NCI-H774 (cell line): ENCODE results near the gene MEGF11.

Experiments
- DNase-seq: peaks from one replicate; lab custom pipeline; 2025; lab: John Stamatoyannopoulos, UW

The MEGF11 gene

DNA sequence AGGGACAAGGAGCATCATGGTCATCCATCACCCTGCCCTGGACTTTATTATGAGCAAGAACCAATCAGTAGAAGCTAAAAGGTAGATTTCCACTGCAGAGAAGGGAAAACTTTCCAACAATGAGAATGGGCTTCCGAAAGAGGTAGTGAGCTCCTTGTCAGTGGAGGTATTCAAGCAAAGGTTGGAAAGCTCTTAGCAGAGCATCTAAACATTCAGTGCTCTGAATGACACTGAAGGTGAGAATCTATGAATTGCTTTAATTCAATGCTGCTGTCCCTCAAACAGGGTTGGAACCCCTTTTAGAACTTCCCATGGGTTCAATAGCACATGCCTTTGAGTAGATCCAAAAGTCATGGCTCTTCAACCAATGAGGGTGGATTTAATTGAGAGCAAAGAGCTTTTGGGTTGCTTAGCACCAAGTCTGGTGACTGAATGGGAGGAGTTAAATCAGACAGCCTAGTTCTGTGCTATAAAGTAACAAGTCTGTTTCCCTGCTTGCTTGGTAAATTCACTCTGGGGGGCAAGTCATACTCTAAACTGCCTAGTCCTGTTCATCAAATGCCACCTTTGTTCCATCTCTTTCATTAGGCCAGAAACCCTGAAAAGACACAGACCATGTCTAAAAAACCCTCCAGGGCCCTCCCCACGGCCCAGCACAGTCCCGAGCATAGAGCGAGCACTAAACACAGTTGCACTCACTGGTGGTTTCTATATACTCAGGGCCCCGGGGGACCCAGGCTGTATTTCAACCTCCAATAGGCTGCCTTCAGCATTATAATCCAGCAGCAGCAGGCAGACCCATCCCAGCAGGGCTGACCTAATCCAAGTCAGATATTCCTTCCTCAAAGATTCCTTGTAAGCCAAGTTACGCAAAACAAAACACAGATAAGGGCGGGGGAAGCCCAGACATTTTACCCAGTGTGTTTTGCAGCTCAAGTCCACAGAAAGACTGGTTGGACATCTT, 161.2 kb downstream of the MEGF11 start:
- DNase-seq, result no peak

DNA sequence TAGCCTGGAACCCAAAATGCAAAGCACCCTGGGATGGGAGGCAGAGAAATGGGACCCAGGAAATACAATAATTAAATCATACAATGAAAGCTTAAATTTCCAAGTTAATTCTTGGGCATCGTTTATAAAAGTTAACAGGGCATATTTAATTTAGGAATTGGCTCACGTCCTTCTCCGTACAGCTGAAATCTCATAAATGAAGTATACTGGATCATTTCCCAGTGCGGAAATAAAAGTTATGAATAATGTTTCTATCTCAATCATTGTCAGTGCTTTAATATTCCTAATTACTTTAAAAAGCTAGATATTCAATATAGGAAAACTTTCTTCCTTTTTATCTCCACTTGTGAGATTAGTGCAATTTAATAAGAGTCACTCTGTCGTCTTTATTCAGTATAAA, 164.0 kb downstream of the MEGF11 start:
- no peak for DNase-seq

DNA sequence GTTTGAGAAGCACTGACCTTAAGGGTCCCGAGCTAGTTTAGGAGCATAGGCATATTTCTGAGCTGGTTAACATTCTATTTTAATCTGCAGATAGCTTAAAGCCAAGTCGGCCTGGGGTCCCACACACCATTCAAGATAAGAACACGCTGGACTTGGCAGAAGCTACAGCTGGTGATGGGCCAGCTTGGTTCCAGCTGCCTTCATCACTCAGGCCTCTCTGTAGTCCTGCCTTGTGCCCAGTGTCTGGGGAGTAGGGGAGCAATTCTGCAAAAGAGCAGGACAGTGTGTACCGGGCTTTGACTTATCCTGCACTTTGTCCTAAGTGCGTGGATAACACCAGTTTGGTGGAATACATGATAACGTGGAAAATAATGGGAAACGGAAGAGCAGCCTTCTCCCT, 164.5 kb downstream of the MEGF11 start:
- no peak for DNase-seq

DNA sequence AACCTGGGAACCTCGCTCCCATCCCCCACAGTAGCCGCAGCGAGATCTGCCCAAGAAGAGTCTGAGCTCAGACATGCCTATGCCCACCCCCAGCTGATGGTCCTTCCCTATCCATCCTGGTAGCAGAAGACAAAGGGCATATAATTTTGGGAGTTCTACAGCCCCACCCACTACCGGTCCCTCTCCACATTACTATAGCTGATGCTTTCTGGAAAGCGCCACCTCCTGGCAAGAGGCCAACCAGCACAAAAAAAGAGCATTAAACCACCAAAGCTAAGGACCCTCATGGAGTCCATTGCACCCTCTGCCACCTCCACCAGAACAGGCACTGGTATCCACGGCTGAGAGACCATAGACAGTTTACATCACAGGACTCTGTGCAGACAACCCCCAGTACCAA, 168.4 kb downstream of the MEGF11 start:
- no peak for DNase-seq

DNA sequence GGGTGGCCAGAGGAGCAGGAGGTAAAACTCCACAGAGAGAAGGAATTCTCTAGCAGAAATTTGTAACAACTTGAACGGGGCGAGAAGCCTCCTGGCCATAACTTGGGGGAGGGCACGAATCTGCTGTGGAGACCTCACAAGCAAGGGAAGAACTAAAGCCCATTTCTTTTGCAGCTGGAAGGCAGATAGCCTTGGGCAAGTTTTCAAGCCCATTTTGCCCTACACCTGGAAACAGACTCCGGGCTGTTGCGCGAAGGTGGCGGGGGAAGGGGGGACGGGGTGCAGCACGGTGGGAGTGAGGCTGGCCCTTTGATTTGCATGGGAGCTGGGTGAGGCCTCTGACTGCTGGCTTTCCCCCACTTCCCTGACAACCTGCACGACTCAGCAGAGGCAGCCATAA, 168.8 kb downstream of the MEGF11 start:
- no peak for DNase-seq

DNA sequence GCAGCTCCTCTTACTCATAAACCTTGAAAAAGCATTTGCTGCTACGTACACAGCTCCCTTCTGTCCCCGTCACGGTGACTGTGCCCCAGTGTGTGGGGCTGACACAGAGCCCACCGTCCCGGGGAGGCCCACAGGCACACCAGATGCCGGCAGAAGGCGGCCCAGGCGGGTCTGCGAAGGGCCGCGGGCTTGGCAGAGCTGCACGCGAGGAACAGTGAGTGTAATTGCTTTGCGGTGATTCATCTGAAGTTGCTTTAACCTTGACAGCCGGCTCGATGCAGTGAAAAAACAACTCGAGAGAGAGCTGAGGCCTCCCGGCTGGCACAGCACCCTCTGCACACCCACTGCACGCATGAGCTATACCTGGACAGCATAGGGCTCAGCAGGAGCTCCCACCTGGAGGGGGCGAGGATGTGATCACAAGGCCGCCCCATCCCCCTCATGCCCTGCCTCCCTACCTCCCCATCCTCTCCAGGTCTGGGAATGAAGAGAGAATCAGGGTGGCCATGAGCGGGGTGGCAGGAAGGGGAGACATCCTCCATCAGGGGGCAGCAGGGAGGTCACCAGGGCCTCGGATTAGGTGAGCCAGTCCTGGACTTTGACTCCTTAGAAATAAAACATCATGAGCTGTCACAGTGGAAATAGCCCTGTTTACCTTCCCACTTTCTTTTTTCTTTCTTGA, 172.7 kb downstream of the MEGF11 start:
- DNase-seq, result no peak

DNA sequence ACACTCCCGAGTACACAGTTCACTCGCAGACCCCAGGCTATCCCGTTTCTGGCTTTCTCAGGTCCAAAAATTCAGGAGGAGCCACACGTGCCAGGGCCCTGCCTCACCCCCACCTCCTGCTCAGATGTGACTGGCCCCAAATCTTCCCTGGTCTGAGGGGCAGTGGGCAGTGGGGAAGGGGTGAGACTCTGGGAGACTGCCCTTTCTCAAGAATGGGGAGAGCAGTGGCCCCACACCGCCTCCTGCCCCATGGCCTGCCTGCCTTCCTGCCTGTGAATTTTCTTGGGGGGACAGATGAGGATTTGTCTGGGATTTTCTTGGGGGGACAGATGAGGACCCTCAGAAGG, 174.6 kb downstream of the MEGF11 start:
- DNase-seq, result no peak

DNA sequence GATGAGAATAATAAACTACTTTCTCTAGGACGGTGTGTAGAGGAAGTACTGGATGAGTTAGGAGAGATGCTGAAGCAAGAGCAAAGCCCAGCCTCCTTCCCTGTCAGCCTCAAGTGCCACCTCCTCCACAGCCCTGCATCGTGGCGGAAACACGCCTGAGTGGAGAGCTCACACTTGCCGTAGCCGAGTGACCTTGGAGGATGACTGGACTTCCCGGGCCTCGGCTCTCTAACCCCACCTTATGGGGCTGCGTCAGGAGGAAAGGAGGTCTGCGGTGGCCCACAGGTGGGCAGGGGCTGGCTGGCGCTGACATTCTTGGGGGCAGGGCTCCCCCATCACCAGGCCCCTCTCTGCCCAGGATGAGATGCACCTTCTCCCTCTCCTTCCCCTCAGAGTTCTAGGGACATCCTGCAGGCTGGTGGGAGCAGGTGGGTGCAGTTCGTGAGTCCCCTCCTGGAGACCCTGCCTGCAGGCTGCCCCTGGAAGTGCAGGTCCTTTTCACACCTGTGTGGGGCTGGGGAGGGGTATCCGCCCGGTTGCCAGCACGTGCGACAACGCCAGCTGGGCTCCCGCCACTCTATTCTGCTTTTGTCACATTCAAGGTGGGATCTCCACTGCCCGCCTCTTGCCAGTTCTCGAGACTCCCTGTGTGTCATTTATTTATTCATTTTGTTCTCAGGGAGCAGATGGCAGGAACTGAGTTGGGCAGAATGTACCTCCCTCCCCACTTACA, 175.2 kb downstream of the MEGF11 start:
- no peak for DNase-seq

DNA sequence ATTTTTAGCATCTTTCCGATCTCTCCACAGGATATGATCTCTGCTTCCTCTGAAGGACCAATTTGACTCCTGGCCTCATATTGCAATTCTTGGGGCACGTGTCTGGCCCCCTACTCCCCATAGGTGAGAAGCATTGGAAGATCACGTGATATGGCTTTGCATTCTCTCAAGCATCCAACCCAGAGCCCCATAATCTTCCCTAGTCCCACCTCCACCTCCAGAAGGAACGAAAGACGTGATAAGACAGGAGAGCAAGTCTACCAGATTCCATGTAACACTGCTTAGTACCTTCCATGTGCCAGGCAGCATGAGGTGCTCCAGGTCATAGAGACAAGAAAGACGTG, 176.3 kb downstream of the MEGF11 start:
- no peak for DNase-seq

DNA sequence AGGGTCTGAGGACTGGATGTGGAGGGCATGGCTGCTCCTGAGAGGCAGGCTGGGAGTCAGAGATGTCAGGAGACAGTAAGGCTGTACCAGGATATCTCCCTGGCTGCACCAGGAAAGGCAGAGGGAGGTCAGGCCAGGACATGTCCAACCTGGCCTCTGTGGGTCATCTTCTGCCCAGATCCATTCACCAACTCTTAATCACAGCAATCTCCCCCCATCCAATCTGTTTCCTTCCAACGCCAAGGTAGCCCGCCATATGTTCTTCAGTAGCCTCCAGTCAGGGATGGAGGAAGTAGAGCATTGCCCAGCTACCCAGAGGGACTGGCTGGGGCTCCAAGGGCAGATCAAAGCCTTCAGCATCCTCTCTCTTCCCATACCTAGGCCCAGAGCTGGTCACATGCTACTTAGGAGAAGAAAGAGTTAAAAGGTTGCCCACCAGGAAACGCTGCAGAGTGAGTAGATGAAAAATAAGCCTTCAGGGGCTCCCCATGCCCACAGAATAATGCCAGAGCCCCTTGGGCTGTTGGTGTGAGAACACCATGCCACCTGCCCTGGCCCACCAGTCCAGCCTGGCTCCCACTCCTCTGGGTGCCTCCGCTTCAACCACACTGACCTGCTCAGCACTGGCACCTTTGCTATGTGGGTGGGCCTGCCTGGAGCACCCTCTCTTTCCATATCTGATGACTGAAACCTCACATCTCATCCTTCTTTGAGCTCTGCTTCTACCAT, 176.8 kb downstream of the MEGF11 start:
- no peak for DNase-seq

DNA sequence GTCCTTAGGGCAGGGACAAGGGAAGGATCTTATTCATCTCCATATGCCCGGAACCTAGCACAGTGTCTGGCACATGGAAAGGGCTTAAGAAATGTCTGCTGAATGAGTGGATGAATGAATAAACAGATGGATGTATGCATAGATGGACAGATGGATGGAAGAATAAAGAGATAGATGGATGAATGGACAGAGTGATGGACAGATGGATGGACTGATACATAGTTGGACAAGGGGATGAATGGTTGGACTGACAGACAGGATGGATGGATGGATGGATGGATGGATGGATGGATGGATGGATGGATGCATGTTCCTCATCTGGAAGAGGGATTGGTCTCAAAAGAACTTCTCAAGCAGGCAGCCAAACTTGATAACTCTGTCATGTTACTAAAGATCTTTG, 177.6 kb downstream of the MEGF11 start:
- DNase-seq, result no peak

DNA sequence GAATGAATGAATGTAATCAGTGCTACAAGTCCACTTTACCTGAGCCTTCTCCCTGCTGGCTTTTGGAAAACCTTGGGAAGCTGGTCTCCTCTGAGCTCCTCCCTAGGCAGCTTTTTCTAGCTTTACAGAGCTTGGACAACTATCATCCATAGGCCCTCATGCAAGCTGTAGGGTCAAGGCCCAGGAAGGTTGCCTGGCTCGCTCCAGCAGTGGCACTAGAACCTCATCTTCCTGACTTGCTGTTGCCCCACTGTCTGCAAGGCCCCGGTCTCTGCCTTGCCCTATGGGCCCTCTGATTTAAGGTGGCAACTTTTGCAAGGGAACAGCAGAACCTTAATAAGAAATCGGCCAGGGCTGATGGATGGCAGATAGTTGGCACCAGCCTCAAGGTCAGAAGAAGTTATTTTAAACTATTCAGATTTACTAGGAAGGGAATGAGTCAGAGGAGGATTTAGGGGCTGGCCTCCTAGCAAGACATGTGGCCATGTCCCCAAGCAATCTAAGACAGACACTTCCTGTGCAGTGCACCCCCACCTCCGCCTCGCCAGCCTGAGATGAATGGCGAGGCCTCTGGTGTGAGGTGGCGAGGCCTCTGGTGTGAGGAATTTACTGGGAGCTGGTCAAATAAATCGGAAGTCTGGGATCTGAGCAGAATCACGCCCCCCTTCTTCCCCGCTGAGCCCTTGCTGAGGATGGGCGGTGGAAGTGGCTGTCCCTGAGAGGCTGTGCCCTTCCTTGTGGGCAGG, 180.8 kb downstream of the MEGF11 start:
- DNase-seq, result no peak

DNA sequence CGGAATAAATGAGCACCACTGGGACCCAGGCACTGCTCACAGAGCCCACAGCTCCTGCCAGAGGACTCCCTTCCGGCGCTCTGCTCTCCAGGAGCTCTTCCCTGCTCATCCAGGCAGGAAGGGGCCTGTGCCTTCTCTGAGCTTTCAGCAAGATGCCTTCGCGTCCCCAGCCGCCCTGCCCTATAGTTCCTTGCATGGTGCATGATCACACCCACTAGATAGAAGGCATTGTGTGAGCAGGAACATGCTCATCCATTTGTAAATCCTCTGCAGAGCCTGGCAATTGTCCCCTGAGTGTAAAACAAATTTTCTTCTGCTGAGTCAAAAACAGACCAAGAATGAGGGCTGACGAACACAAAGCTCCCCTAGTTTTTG, 181.6 kb downstream of the MEGF11 start:
- no peak for DNase-seq

DNA sequence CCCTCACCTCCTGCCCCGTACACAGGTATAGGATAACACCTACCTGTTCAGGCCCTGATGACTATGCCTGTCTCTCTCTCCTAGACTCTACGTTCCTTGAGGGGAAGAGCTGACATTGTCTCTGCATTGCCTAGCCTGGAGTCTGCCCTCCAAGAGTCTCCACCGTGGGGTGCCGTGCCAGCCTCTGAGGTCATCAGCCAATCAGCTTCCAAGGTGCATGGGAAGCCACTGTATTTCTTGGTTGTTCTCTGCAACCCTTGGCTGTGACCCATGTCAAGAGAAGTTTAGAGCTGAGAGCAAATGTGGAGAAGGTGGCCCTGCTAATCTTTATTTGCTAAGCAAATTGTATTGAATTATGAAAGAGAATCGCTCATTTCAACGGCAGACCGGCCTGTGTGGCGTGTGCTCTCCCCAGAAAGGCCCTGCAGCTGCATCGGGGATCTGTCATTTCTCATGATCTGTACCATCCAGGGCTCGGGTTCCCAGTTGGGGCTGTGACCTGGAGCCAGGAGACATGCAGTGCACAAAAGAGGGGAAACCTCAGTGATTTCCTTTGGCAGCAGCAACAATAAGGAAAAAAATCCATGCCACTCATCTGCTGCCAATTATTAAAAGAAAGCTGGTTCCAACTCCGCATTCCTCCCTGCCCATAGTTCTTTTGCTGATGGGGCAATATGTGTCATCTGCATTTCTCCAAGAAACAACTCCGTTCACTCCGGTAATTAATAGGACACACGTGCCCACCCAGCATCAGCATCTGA, 182.2 kb downstream of the MEGF11 start:
- DNase-seq, result no peak

DNA sequence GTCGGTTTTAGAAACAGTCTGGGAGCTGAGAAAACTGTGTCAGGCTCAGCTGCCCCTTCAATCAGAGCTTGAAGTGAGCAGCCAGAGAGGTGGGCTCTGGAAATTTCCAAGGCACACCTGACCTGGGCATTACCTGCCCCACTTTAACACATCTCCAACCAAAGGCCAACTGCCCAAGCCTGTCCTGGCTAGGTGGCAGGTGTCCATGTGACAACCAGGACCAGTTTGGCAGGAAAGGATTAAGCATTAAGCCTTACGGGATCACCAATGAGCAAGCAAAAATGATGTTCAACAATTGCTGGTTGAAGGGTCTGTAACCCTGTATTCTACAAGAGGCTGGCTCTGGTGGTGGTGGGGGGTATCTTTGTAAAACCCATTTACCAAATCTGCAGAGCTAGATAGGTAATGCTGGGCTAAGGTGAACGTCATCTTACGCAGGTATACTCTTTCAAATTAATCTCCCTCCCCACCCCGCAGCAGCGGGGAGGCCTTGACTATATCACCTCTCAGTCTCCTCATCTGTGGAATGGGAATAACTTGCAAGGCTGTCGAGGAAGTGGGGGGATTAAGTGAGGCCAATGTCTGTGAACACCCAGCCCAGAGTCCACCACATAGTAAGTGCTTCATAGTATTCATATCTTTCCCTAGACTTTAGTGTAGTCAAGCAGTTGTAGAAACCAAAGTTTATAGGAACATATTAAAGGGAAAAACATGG, 183.2 kb downstream of the MEGF11 start:
- DNase-seq, result no peak

DNA sequence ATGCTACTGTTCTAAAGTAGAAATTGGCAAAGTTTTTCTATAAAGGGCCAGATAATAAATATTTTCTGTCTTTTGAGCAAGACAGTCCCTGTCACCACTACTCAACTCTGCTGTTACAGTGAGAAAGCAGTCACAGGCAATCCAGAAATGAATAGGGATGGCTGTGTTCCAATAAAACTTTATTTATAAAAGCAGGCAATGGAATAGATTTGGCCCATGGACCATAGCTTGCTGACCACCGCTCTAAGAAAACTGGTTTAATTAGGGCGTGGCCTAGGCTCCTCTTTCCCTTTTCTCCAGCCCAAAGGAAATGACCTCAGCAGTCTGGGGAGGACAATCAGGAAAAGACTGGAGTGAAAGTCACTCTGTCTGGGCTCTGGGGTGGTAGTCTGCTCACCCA, 183.8 kb downstream of the MEGF11 start:
- no peak for DNase-seq

DNA sequence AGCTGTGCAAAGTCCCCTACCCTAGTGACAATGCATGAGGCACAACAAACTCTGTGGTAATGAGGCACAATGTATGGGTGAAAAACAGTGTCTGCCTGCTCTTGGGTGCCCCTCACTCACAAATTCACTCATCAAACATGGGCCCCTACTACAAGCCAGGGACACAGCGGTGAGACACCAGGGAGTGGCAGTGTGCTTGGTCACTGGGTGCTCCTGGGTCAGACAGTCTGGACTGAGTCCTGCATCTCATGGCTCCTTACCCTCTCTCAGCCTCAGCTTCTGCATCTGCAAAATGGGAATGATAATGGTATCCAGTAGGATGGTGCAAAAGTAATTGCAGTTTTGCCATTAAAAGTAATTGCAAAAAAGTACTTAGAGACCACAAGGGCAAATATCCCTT, 184.7 kb downstream of the MEGF11 start:
- no peak for DNase-seq

DNA sequence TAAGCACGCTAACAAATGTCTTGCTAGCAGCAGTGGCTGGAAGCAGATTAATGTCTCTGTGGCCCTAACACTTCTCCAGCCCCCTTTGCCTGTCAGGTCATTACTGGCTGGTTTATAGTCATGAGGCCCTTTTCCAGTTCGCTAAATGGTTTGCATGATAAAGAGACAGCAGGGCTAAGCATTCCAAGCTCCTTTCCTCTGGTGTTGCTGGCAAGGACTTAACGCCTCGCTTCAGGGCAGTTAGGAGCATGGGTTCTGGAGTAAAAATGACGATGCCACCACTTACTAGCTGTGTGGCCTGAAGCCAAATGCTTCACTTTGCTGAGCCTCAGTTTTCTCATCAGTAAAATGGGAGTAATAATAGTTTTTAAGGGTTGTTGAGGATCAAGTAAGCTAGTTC, 185.9 kb downstream of the MEGF11 start:
- DNase-seq, result no peak

DNA sequence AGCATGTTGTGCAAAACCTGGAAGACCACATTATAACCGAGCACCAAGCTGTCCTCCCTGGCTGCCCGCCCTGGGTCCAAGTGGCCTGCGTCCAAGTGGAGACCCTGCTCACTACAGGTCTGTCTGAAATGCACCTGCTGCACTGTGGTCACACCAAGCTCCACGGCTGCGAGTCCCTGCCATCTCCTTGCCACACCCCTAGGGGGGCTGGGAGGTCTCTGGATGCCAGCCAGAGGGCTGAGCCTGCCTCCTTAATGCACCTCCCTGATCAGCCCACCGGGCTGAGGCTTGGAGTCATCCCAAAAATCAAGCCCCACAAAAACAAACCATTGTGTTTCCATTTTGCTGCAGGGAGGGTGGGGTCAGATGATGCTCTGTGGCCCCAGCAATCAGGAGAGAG, 187.1 kb downstream of the MEGF11 start:
- no peak for DNase-seq

DNA sequence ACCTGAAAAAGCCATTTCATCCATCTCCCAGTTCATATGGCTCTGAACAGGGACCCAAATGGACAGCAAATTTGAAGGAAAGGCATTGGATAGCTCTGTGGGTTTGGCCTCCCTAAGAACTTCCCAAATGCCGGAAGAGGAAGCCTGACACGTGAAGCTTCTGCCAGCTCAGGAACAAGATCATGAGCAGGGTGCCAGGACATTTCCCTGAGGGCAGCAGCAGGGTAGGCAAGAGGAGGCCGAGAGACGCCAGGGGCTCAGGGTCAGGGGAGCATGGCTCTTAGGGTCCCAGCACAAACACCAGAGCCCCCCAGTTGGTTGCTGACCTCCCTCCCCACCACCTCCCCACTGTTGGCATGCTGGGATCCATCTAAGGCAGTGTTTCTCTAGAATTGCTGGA, 187.5 kb downstream of the MEGF11 start:
- no peak for DNase-seq
